Colon (tissue), 2 donors: ENCODE measurements around the gene TMEM255B.
"Not testable (repeated sequence)": the region's sequence is repeated elsewhere in the genome, so short reads cannot be mapped to it uniquely, and the experiment has no call there.

Experiments used
- FAIRE-seq: peaks from 2 replicates; lab custom pipeline; 2012; peaks lifted over from hg19 to GRCh38; lab: Jason Lieb, UNC
- donor health status: control.
- donor health status: control.

The TMEM255B gene

GRCh38 chr13:113817860-113818691, 59.0 kb downstream of the TMEM255B start:
- FAIRE-seq, result no peak

GRCh38 chr13:113818700-113819295, 59.8 kb downstream of the TMEM255B start:
- FAIRE-seq, result no peak

- no peak for FAIRE-seq
Observed at GRCh38 chr13:113819341-113819730, 60.3 kb downstream of the TMEM255B start.

GRCh38 chr13:113819731-113820715, 61.0 kb downstream of the TMEM255B start:
- FAIRE-seq, result no peak

GRCh38 chr13:113820813-113821651, 62.0 kb downstream of the TMEM255B start:
- FAIRE-seq, result no peak

GRCh38 chr13:113821847-113822246, 62.8 kb downstream of the TMEM255B start:
- no peak for FAIRE-seq

- no peak for FAIRE-seq
Observed at GRCh38 chr13:113822266-113822665, 63.2 kb downstream of the TMEM255B start.

GRCh38 chr13:113822956-113823744, 64.1 kb downstream of the TMEM255B start:
- FAIRE-seq, result no peak

- FAIRE-seq, result no peak
Observed at GRCh38 chr13:113823771-113824170, 64.7 kb downstream of the TMEM255B start.

- FAIRE-seq, result no peak
Observed at GRCh38 chr13:113825841-113826240, 66.8 kb downstream of the TMEM255B start.

GRCh38 chr13:113826446-113826845, 67.4 kb downstream of the TMEM255B start:
- FAIRE-seq, result not testable (repeated sequence)

- no peak for FAIRE-seq
Observed at GRCh38 chr13:113827021-113827420, 68.0 kb downstream of the TMEM255B start.

- no peak for FAIRE-seq
Observed at GRCh38 chr13:113828282-113828825, 69.3 kb downstream of the TMEM255B start.

- FAIRE-seq, result not testable (repeated sequence)
Observed at GRCh38 chr13:113830426-113830950, 71.5 kb downstream of the TMEM255B start.

- FAIRE-seq, result no peak
Observed at GRCh38 chr13:113831061-113831460, 72.0 kb downstream of the TMEM255B start.

- FAIRE-seq, result no peak
Observed at GRCh38 chr13:113832205-113832604, 73.2 kb downstream of the TMEM255B start.

- FAIRE-seq, result no peak
Observed at GRCh38 chr13:113832631-113833030, 73.6 kb downstream of the TMEM255B start.

GRCh38 chr13:113833111-113833830, 74.2 kb downstream of the TMEM255B start:
- no peak for FAIRE-seq

- not testable (repeated sequence) for FAIRE-seq
Observed at GRCh38 chr13:113834006-113834405, 75.0 kb downstream of the TMEM255B start.
